Activated naive CD8-positive, alpha-beta T cell (primary cell): ENCODE measurements around the gene SIPA1L3.

Experiments
- H3K27ac Mint-ChIP-seq: one replicate; pipeline ENCODE4 v1.8.0; 2021; ENCODE audit warnings: mixed read lengths
- H3K27me3 Mint-ChIP-seq: one replicate; pipeline ENCODE4 v1.8.0; 2021; ENCODE audit warnings: mixed read lengths
- H3K36me3 Mint-ChIP-seq: one replicate; pipeline ENCODE4 v1.8.0; 2021; ENCODE audit warnings: mixed read lengths
- H3K4me1 Mint-ChIP-seq: one replicate; pipeline ENCODE4 v1.8.0; 2021; ENCODE audit warnings: low read depth, mixed read lengths
- H3K4me3 Mint-ChIP-seq: one replicate; pipeline ENCODE4 v1.8.0; 2021; ENCODE audit warnings: mild to moderate bottlenecking, mixed read lengths
- H3K9me3 Mint-ChIP-seq: one replicate; pipeline ENCODE4 v1.8.0; 2021; ENCODE audit warnings: low read depth, mixed read lengths

The SIPA1L3 gene

DNA sequence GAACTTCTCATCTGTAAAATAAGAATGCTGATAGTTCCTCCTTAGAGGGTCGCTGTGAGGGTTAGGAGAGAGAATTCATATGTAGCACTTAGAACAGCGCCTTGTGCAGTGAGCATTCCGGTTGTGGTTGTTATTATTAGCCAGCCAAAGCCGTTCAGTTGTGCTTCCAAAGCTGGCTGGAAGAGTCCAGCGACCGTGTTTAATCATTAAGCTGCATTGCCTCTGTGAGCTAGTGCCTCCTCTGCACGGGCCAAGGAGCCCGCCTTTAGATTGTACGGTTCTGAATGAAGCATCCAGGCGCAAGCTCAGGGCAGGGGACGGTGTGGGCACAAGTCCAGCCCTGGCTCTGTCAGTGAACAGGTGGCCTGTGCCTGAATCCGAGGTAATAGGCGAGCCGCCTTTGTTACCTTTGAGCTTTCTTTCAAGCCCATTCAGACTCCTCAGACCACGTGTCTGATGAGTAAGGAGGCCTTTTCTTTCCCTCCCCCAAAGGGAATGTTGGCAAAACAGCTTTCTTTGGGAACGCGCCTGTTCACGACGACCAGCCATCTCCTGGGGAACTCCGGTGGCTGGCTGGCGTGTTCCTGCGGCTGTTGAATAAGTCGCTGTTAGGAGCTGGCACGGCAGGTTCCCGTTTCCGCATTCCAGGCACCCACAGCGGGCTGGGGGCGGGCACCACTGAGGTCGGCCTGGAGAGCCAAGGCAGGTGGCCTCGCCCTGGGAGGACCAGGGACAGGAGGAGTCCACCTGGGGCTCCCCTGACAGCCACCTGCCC lies 25.1 kb downstream of the SIPA1L3 start:
- Mint-ChIP-seq H3K4me3 (no peak overlapping the region), H3K9me3 (peaks cover 7% of the 10 kb centered on the region), H3K27ac (no peak overlapping the region), H3K4me1 (peaks cover 16% of the 10 kb centered on the region), H3K36me3 (peaks cover 24% of the 10 kb centered on the region), H3K27me3 (no peaks in the 10 kb centered on the region)

DNA sequence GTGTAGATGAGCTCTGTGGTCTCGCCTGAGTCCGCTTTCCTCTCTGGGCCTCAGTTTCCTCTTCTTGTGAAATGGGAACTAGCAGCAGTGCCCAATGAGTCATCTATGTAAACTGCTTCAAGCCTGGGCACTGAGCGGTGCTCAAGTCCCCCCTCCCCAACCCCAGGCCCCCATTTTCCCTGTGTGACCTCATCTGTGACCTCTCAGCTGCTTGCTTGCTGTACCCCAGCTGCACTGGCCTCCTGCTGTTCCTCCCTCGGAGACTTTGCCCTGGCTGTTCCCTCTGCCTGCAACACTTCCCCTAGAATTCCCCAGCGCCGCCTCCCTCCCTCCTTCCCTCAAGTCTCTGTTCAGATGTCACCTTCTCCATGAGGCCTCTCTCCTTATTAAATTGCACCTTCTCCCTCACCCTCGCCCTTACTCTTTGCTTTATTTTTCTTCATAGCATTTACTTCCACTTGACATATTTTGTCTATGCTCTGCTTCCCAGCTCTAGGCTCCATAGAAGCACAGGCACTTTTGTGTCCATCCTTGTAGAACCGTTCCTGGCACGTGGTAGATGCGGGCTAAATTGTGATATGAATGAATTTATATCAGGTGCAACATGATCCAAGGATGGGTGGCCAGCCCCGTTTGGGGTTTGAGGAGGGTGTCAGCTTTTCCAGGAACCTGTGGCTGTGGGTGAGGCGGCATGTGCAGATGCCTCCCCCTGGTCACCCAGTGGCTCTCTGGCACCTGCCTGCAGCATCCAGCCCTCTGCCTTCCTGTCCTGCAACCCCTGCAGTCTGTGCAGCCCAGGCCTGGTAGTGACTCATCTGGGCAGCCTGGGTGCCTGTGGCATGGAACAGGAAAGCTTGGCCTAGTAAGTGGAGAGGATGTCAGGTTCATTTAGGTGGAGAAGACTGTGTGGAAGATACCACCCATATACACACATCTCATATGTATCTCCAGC lies 26.3 kb downstream of the SIPA1L3 start:
- Mint-ChIP-seq H3K27me3 (no peaks in the 10 kb centered on the region), H3K9me3 (peaks cover 7% of the 10 kb centered on the region), H3K4me3 (peak overlapping the region; percentile 32), H3K36me3 (peaks cover 26% of the 10 kb centered on the region), H3K27ac (no peak overlapping the region), H3K4me1 (peaks cover 18% of the 10 kb centered on the region)

DNA sequence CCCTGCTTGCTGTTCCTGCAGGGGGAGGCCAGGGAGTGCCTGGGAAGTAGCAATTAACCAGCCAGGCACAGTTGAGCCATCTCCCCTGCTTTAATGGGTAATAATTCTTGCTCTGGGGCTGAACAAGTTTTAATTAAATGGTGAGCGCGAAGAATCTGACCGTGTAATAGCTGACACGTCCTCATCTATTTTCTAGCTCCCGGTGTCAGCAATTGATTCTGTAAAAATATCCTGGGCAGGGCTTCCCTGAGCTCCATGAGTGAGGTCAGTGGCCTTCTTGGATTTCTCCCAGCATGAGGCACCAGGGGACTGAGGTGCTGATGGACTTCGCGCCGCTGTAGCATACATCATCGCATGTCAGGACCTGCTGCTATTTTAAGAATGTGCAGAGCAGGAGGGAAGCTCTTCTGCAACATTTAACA lies 26.9 kb downstream of the SIPA1L3 start:
- peaks cover 28% of the 10 kb centered on the region for H3K36me3 Mint-ChIP-seq
- H3K27ac Mint-ChIP-seq: no peak overlapping the region
- H3K27me3 Mint-ChIP-seq: no peaks in the 10 kb centered on the region
- no peak overlapping the region for H3K4me3 Mint-ChIP-seq
- H3K4me1 Mint-ChIP-seq: peaks cover 18% of the 10 kb centered on the region
- peaks cover 7% of the 10 kb centered on the region for H3K9me3 Mint-ChIP-seq

DNA sequence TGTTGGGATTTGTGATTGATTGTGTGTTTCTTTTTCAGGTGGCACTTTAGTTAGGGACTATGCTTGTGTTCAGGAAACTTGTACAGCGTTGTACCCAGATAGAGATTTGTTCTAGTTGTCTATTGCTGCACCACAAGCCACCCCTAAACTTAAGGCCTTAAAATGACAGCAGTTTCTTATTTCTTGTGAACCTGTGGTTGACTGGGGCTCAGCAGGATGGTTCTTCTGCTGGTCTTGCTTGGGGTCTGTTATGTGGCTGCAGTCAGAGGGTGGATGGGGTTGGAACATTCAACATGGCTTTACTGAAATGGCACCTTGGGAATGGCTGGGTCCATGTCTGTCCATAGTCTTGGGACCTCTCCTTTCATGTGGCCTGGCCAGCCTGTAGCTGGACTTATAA lies 28.3 kb downstream of the SIPA1L3 start:
- Mint-ChIP-seq H3K9me3 (peaks cover 7% of the 10 kb centered on the region), H3K27ac (no peak overlapping the region), H3K4me3 (no peak overlapping the region), H3K4me1 (peaks cover 18% of the 10 kb centered on the region), H3K27me3 (no peaks in the 10 kb centered on the region), H3K36me3 (peaks cover 34% of the 10 kb centered on the region)

DNA sequence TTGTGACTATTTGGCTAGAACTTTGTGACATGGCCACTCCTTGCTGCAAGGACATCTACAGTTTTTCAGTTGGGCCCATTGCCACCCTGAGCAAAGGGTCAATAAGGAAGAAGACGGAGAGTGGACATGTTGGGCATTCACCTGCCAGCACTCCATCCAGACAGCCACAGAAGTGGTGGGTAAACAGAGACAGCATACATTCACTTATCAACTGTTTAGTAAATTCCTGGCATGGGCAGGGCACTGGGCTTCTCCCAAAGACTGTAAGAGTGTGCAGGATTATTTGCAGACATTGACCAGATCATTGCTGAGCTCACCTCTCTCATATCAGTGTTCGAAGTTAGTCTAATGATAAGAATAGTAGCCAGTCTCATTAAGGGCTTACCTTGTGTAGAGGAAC lies 29.2 kb downstream of the SIPA1L3 start:
- Mint-ChIP-seq H3K27me3 (no peaks in the 10 kb centered on the region), H3K9me3 (peaks cover 7% of the 10 kb centered on the region), H3K4me1 (peaks cover 12% of the 10 kb centered on the region), H3K36me3 (peaks cover 31% of the 10 kb centered on the region), H3K4me3 (no peak overlapping the region), H3K27ac (no peak overlapping the region)

DNA sequence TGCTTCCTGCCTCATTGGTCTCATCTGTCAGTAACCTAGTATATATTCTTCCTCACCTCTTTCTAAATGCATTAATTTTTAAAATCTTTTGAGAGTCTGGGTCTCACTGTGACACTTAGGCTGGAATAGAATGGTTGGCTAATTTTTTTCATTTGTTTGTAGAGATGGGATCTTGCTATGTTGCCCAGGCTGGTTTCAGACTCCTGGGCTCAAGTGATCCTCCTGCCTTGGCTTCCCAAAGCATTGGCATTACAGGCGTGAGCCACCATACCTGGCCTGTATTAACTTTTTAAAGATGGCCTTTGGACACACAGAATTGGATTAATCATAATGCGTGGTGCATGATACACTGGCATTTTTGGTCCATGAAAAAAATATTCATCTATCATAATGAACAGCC lies 29.9 kb downstream of the SIPA1L3 start:
- Mint-ChIP-seq H3K36me3 (peaks cover 31% of the 10 kb centered on the region), H3K9me3 (peaks cover 7% of the 10 kb centered on the region), H3K4me3 (no peak overlapping the region), H3K27me3 (no peaks in the 10 kb centered on the region), H3K4me1 (peaks cover 9% of the 10 kb centered on the region), H3K27ac (no peak overlapping the region)

DNA sequence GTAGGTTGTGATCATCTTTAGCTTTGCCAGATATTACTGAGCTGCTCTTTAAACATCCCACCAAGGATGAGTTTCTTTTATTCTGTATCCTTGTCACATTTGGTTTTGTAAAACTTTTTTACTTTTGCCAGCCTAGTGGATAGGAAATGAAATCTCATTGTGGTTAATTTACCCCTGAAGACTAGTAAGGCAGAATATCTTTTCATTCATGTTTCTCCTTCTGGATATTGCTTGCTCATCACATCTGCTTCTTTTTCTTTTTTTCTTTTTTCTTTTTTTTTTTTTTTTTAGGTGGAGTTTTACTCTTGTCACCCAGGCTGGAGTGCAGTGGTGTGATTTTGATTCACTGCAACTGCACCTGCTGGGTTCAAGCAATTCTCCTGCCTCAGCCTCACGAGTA lies 31.3 kb downstream of the SIPA1L3 start:
- H3K36me3 Mint-ChIP-seq: peaks cover 32% of the 10 kb centered on the region
- peaks cover 2% of the 10 kb centered on the region for H3K4me1 Mint-ChIP-seq
- no peak overlapping the region for H3K27ac Mint-ChIP-seq
- peaks cover 7% of the 10 kb centered on the region for H3K9me3 Mint-ChIP-seq
- no peaks in the 10 kb centered on the region for H3K27me3 Mint-ChIP-seq
- no peak overlapping the region for H3K4me3 Mint-ChIP-seq

DNA sequence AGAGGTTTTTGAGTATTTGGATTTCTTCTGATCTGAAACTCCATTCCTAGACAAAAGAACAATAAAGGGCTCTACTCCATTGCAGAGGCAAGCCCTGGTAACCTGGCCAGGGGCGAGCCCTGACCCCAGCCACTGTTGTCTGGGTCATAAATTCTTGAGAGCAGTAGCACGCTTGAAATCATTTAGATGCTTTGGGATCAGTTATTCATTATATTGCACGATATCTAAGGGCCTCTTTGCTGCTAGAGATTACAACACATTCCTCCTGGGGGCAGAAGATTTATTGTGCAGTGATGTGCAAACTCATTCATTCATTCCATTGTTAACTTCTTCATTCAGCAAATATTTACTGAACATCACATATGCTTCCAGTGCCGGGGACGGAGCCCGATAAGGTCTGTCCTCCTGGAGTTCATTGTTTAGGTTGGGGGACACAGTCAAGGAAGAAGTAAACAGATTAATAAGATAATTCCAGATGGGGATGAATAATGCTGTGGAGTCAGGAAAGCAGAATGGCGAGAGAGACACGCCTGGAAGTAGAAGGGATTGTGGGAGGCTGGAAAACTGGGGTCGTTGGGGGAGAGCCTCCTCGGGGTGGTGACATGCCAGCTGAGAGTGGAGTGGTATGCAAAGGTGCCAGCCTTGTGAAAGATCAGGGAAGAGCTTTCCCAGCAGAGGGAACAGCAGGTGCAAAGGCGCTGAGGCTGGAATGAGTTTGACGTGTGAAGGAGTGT lies 34.9 kb downstream of the SIPA1L3 start:
- peaks cover 17% of the 10 kb centered on the region for H3K36me3 Mint-ChIP-seq
- no peak overlapping the region for H3K4me3 Mint-ChIP-seq
- H3K27ac Mint-ChIP-seq: no peak overlapping the region
- H3K4me1 Mint-ChIP-seq: peaks cover 2% of the 10 kb centered on the region
- H3K9me3 Mint-ChIP-seq: no peaks in the 10 kb centered on the region
- no peaks in the 10 kb centered on the region for H3K27me3 Mint-ChIP-seq

DNA sequence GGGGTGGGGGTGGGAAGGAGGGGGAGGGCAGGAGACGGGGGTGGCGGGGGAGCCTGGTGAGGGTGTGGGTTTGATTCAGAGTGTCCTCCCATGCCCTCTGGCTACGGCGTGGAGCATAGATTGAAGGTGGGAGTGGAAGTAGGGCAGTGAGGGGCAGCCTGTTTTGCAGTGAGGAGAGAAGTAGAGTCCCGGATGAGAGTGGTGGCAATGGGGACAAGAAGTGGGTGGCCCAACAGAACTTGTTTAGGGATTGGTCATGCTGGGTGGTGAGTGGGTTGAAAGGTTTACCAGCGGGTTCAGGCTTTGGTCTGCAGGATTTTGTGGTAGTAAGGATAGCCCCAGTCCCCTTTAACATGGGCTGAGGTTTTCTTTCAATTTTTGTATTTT lies 35.5 kb downstream of the SIPA1L3 start:
- H3K36me3 Mint-ChIP-seq: peaks cover 17% of the 10 kb centered on the region
- no peaks in the 10 kb centered on the region for H3K27me3 Mint-ChIP-seq
- no peaks in the 10 kb centered on the region for H3K9me3 Mint-ChIP-seq
- peaks cover 2% of the 10 kb centered on the region for H3K4me1 Mint-ChIP-seq
- H3K27ac Mint-ChIP-seq: no peak overlapping the region
- no peak overlapping the region for H3K4me3 Mint-ChIP-seq

DNA sequence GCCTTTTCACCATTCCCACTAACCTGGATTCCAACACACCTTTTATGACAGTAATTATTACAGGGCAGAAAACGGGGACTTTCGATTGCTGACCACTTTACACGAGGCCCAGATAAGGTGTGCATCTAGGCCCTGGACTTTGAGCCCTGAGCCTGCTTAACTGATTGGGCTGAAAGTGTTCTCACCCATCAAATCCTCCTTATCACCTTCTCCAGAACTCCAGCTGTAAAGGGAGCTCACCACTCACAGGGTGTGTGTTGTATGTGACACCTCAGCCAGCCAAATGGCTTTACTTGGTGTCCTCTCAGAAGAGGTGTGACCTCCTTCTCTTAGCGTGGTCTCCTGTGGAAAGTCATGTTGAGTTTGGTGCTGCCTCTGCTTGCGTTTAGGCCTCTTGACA lies 36.5 kb downstream of the SIPA1L3 start:
- peaks cover 14% of the 10 kb centered on the region for H3K36me3 Mint-ChIP-seq
- no peak overlapping the region for H3K4me3 Mint-ChIP-seq
- H3K27me3 Mint-ChIP-seq: no peaks in the 10 kb centered on the region
- no peaks in the 10 kb centered on the region for H3K4me1 Mint-ChIP-seq
- H3K9me3 Mint-ChIP-seq: no peaks in the 10 kb centered on the region
- H3K27ac Mint-ChIP-seq: no peak overlapping the region

DNA sequence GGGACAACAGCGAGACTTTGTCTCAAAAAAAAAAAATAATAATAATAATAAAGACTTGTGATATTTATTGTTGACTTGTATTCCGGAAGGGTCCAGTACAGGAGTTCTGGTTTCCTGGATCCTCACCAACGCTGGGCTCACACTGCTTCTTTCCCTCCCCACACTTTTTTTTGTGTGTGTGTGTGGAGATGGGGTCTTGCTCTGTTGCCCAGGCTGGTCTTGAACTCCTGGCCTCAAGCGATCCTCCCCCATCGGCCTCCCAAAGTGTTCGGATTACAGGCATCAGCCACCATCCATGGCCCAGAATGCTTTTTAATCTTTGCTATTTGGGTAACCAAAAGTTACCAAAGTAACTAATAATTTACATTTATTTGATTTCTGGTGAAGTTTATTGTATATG lies 39.1 kb downstream of the SIPA1L3 start:
- H3K4me3 Mint-ChIP-seq: no peak overlapping the region
- peaks cover 12% of the 10 kb centered on the region for H3K36me3 Mint-ChIP-seq
- H3K4me1 Mint-ChIP-seq: no peaks in the 10 kb centered on the region
- H3K27me3 Mint-ChIP-seq: no peaks in the 10 kb centered on the region
- no peak overlapping the region for H3K27ac Mint-ChIP-seq
- H3K9me3 Mint-ChIP-seq: no peaks in the 10 kb centered on the region

DNA sequence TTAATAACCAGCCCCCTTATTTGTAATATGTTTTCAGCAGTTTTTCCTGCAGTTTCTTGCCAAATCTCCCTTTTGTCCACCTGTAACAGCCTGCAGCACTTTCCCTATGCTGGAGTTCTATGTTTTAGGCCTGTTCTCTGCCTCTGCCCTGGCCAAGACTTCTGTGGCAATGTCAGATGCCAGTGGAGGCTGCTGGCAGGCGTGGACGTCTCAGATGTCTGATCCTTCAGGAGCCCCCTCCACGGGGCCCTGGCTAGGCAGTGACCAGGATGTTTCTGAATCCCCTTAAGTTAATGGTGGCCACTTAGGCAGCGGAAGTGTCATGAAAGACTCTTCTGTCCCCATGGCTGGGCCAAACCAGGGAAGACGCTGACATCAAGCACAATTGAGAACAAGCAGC lies 40.8 kb downstream of the SIPA1L3 start:
- no peaks in the 10 kb centered on the region for H3K9me3 Mint-ChIP-seq
- no peaks in the 10 kb centered on the region for H3K27me3 Mint-ChIP-seq
- H3K4me3 Mint-ChIP-seq: no peak overlapping the region
- no peak overlapping the region for H3K27ac Mint-ChIP-seq
- H3K4me1 Mint-ChIP-seq: no peaks in the 10 kb centered on the region
- H3K36me3 Mint-ChIP-seq: peaks cover 13% of the 10 kb centered on the region

DNA sequence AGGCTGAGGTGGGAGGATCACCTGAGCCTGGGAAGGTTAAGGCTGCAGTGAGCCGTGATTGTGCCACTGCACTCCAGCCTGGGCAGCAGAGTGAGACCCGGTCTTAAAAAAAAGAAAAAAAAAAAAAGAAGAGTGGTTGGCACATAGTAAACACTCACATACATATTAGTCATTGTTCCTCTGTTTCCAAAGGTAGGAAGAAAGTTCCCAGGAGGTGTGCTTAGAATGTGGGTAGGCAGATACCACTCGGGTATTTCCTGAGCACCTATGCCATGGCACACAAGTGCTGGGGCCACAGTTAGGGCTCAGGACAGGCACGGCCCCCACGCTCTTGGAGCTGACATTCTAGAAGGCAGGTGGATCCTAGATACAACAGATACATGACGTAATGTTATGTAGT lies 41.4 kb downstream of the SIPA1L3 start:
- no peak overlapping the region for H3K4me3 Mint-ChIP-seq
- H3K9me3 Mint-ChIP-seq: no peaks in the 10 kb centered on the region
- no peaks in the 10 kb centered on the region for H3K27me3 Mint-ChIP-seq
- H3K4me1 Mint-ChIP-seq: no peaks in the 10 kb centered on the region
- H3K36me3 Mint-ChIP-seq: peaks cover 12% of the 10 kb centered on the region
- H3K27ac Mint-ChIP-seq: no peak overlapping the region

DNA sequence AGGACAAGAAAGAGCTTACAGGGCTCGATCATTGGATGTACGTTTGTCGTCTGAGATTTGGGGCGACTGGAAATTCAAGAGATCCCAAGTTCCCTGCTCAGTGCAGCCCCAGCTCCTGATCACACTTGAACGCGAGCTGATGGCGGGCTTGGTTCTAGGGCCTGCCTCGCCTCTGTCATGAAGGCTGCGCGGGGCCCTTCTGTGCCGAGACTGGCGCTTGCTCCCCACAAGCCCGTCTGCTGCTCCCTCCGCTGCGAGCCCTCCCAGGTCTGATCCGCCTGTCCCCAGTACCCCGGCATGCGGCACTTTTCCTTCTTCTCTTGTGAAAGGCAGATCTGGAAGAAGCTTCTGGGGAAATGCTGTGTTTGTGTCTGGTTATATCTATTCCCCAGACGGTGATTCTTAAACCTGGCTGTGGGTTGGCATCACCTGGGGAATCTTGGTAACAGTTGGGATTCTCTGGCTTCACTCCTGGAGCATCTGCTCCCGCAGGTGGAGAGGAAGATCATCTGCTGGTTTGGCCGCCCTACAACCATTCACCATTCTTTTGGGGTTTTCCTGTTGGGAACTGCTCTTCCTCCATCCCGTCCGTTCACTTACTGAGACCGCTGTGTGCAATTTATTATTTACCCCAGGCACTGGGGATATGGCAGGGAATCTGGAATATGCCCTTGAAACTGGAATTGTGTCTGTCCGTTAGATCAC lies 43.6 kb downstream of the SIPA1L3 start:
- peaks cover 4% of the 10 kb centered on the region for H3K9me3 Mint-ChIP-seq
- peaks cover 13% of the 10 kb centered on the region for H3K36me3 Mint-ChIP-seq
- H3K27ac Mint-ChIP-seq: no peak overlapping the region
- H3K4me1 Mint-ChIP-seq: no peaks in the 10 kb centered on the region
- H3K27me3 Mint-ChIP-seq: no peaks in the 10 kb centered on the region
- H3K4me3 Mint-ChIP-seq: no peak overlapping the region
